ENCODE measurements around the gene DNTTIP2.

DNA sequence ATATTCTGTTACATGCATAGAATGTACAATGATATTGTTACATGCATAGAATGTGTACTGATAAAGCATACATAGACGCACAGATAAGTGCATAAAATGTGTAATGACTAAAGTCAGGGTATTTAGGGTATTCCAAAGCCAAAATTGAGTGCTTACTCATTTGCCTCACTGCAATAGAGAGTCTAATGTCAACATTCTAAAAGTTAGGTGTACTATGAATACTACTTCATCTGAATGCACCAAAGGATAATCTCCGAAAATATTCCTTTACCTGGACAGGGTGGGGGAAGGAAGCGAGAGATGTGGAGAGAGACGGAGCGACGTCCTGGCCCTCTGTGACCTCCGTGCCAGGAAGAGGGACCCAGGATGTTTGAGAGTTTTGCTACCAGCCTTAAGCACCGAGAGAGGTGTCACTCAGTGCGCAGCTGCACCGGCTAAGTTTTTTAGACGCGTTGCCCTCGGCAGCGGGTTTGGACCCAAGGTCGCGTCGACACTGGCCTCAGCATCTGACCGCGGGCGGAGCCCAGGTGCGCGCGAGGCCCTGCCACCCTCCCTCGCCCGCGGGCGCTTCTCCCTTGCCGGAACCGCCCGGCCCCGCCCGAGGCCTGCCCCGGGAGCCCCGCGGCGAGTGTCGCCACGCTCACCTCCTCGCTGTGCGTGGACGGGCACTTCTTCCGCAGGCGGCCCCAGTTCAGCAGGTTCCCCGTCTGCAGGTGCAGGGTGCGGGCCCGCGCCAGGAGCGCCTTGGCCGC is 29.6 kb upstream of the DNTTIP2 start:
- TF ChIP-seq ZNF274 (IDR thresholded peaks at IDR 0.05; ENCODE audit: low read depth, low read length), result no peak
- no peak for TF ChIP-seq POLR2AphosphoS5 (IDR thresholded peaks at IDR 0.05; ENCODE audit: low read depth, low read length)
- no peak for TF ChIP-seq RAD21 (IDR thresholded peaks at IDR 0.05; ENCODE audit: low read depth)
- TF ChIP-seq, protein P1, sequence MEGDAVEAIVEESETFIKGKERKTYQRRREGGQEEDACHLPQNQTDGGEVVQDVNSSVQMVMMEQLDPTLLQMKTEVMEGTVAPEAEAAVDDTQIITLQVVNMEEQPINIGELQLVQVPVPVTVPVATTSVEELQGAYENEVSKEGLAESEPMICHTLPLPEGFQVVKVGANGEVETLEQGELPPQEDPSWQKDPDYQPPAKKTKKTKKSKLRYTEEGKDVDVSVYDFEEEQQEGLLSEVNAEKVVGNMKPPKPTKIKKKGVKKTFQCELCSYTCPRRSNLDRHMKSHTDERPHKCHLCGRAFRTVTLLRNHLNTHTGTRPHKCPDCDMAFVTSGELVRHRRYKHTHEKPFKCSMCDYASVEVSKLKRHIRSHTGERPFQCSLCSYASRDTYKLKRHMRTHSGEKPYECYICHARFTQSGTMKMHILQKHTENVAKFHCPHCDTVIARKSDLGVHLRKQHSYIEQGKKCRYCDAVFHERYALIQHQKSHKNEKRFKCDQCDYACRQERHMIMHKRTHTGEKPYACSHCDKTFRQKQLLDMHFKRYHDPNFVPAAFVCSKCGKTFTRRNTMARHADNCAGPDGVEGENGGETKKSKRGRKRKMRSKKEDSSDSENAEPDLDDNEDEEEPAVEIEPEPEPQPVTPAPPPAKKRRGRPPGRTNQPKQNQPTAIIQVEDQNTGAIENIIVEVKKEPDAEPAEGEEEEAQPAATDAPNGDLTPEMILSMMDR (IDR thresholded peaks at IDR 0.05 in 2 of 3, conservative IDR thresholded peaks at IDR 0.05 in 1 of 3; ENCODE audit: borderline replicate concordance in 1 of 3, insufficient read depth in 1 of 3, low read depth in 2 of 3, low read length in 2 of 3), result no peak
- no peak for TF ChIP-seq JUND (IDR thresholded peaks at IDR 0.05)
- no peak for TF ChIP-seq EZH2 (IDR thresholded peaks at IDR 0.05)
- TF ChIP-seq, protein P2, sequence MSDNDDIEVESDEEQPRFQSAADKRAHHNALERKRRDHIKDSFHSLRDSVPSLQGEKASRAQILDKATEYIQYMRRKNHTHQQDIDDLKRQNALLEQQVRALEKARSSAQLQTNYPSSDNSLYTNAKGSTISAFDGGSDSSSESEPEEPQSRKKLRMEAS (IDR thresholded peaks at IDR 0.05), result peak; percentile 47; the same call in 1 of the 2 replicates
- TF ChIP-seq, protein P3, sequence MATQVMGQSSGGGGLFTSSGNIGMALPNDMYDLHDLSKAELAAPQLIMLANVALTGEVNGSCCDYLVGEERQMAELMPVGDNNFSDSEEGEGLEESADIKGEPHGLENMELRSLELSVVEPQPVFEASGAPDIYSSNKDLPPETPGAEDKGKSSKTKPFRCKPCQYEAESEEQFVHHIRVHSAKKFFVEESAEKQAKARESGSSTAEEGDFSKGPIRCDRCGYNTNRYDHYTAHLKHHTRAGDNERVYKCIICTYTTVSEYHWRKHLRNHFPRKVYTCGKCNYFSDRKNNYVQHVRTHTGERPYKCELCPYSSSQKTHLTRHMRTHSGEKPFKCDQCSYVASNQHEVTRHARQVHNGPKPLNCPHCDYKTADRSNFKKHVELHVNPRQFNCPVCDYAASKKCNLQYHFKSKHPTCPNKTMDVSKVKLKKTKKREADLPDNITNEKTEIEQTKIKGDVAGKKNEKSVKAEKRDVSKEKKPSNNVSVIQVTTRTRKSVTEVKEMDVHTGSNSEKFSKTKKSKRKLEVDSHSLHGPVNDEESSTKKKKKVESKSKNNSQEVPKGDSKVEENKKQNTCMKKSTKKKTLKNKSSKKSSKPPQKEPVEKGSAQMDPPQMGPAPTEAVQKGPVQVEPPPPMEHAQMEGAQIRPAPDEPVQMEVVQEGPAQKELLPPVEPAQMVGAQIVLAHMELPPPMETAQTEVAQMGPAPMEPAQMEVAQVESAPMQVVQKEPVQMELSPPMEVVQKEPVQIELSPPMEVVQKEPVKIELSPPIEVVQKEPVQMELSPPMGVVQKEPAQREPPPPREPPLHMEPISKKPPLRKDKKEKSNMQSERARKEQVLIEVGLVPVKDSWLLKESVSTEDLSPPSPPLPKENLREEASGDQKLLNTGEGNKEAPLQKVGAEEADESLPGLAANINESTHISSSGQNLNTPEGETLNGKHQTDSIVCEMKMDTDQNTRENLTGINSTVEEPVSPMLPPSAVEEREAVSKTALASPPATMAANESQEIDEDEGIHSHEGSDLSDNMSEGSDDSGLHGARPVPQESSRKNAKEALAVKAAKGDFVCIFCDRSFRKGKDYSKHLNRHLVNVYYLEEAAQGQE (IDR thresholded peaks at IDR 0.05; ENCODE audit: low read depth), result no peak
- TF ChIP-seq ELF1 (IDR thresholded peaks at IDR 0.05; ENCODE audit: borderline replicate concordance, low read depth), result no peak

All from HCT116 (cell line).